ENCODE results near the gene AKT1S1. TPM values are rescaled to one million over a fixed set of nuclear protein-coding genes. Genes with fewer than 3 reads are reported as not detected.
"Not testable (repeated sequence)": the region's sequence is repeated elsewhere in the genome, so short reads cannot be mapped to it uniquely, and the experiment has no call there.

The AKT1S1 gene
- 5.1 and 7.6 TPM in 2 replicates for total RNA-seq

GRCh38 chr19:49877020-49877878 lies at the start of gene AKT1S1, which contains the start of gene TBC1D17:
TSS of gene AKT1S1 (minus strand) at chr19:49877355. CDS start at chr19:49873295, 4,060 bp downstream.
TSS of gene TBC1D17 (plus strand) at chr19:49877702. CDS start at chr19:49877724, 22 bp downstream.
- DNase-seq (ENCODE audit: low read depth in 2 of 2) = peak; percentile 100

GRCh38 chr19:49926515-49926914 lies 49.4 kb upstream of the AKT1S1 start:
- DNase-seq (ENCODE audit: low read depth in 2 of 2) = no peak

- no peak for DNase-seq (ENCODE audit: low read depth in 2 of 2)
Observed at GRCh38 chr19:49925486-49925885, 48.3 kb upstream of the AKT1S1 start.

- not testable (repeated sequence) for DNase-seq (ENCODE audit: low read depth in 2 of 2)
Observed at GRCh38 chr19:49924881-49925210, 47.7 kb upstream of the AKT1S1 start.

- no peak for DNase-seq (ENCODE audit: low read depth in 2 of 2)
Observed at GRCh38 chr19:49924004-49924880, 47.1 kb upstream of the AKT1S1 start.

GRCh38 chr19:49923055-49924003 lies 46.2 kb upstream of the AKT1S1 start:
- DNase-seq (ENCODE audit: low read depth in 2 of 2) = no peak

GRCh38 chr19:49921871-49922795 lies 45.0 kb upstream of the AKT1S1 start:
- no peak for DNase-seq (ENCODE audit: low read depth in 2 of 2)

GRCh38 chr19:49920624-49921363 lies 43.6 kb upstream of the AKT1S1 start:
- no peak for DNase-seq (ENCODE audit: low read depth in 2 of 2)

- no peak for DNase-seq (ENCODE audit: low read depth in 2 of 2)
Observed at GRCh38 chr19:49918089-49918488, 40.9 kb upstream of the AKT1S1 start.

GRCh38 chr19:49916839-49917733 lies 39.9 kb upstream of the AKT1S1 start:
- DNase-seq (ENCODE audit: low read depth in 2 of 2) = no peak

GRCh38 chr19:49915271-49915670 lies 38.1 kb upstream of the AKT1S1 start:
- no peak for DNase-seq (ENCODE audit: low read depth in 2 of 2)

GRCh38 chr19:49913720-49914119 lies 36.6 kb upstream of the AKT1S1 start:
- no peak for DNase-seq (ENCODE audit: low read depth in 2 of 2)

- DNase-seq (ENCODE audit: low read depth in 2 of 2) = no peak
Observed at GRCh38 chr19:49912965-49913685, 36.0 kb upstream of the AKT1S1 start.

- peak in 1 of 2 donors; percentile 31 for DNase-seq (ENCODE audit: low read depth in 2 of 2)
Observed at GRCh38 chr19:49911381-49912145, 34.4 kb upstream of the AKT1S1 start.

- DNase-seq (ENCODE audit: low read depth in 2 of 2) = no peak
Observed at GRCh38 chr19:49910179-49910578, 33.0 kb upstream of the AKT1S1 start.

- DNase-seq (ENCODE audit: low read depth in 2 of 2) = no peak
Observed at GRCh38 chr19:49908480-49909420, 31.6 kb upstream of the AKT1S1 start.
